ENCODE results near the gene KCNB1. TPM values are rescaled to one million over a fixed set of nuclear protein-coding genes. Genes with fewer than 3 reads are reported as not detected.

The KCNB1 gene
- total RNA-seq, 1 experiment from 2014 or later, result 0.68 TPM

GRCh38 chr20:49412953-49413352 lies 69.5 kb downstream of the KCNB1 start:
- H4K5ac ChIP-seq (ENCODE audit: insufficient read length, low read depth, low read length), result no peak overlapping the region
- no peak for TF ChIP-seq CTCF (conservative IDR thresholded peaks at IDR 0.05)
- H2BK120ac ChIP-seq (ENCODE audit: low read depth, low read length, poor library complexity, severe bottlenecking), result no peak overlapping the region
- no peak overlapping the region for H3K14ac ChIP-seq (ENCODE audit: insufficient read depth, low read length)
- no peak overlapping the region for H3K56ac ChIP-seq (ENCODE audit: insufficient read length, low read depth, low read length)
- H2BK5ac ChIP-seq (ENCODE audit: insufficient read length, low read length), result no peak overlapping the region
- no peaks in the 10 kb centered on the region for H3K27me3 ChIP-seq (ENCODE audit: insufficient read depth, low read length)
- H3K18ac ChIP-seq (ENCODE audit: insufficient read length, low read depth, low read length), result no peak overlapping the region
- H3K79me1 ChIP-seq (ENCODE audit: insufficient read depth, low read depth, low read length, poor library complexity, severe bottlenecking), result no peaks in the 10 kb centered on the region
- H3T11ph ChIP-seq (ENCODE audit: low read length), result no peak overlapping the region
- no peak overlapping the region for H3K27ac ChIP-seq (ENCODE audit: insufficient read length, low read depth, low read length)
- no peak overlapping the region for H4K8ac ChIP-seq (replicated peaks; ENCODE audit: insufficient read length, low read depth, low read length)
- H3K23ac ChIP-seq (ENCODE audit: insufficient read length, low read depth, low read length), result no peak overlapping the region
- H2BK20ac ChIP-seq (ENCODE audit: low read depth, low read length, poor library complexity, severe bottlenecking), result no peak overlapping the region
- H2AFZ ChIP-seq (ENCODE audit: low read length), result no peak overlapping the region
- H3K79me2 ChIP-seq (ENCODE audit: insufficient read depth, low read length), result no peaks in the 10 kb centered on the region
- Mint-ChIP-seq H3K4me1 (peaks cover 0 to 3% of the 10 kb centered on the region in 2 experiments; a peak in 2 of 4 replicates), H3K4me3 (no peak overlapping the region), H3K27me3 (ENCODE audit: low read depth) (peaks cover 7% of the 10 kb centered on the region), H3K9me3 (no peaks in the 10 kb centered on the region), H3K36me3 (ENCODE audit: insufficient read depth in 1 of 3, low read depth in 3 of 3) (no peaks in the 10 kb centered on the region), H3K27ac (no peak overlapping the region; a peak in 1 of 7 replicates)
- H4K20me1 ChIP-seq (ENCODE audit: control insufficient read depth, insufficient read depth, insufficient read length), result no peaks in the 10 kb centered on the region
- no peaks in the 10 kb centered on the region for H3K23me2 ChIP-seq (ENCODE audit: insufficient read length, low read depth, low read length, poor library complexity, severe bottlenecking)
- no CpG with 5 or more reads among the region's 6 CpGs for WGBS (ENCODE audit: extremely low coverage, insufficient read length, low lambda C conversion rate)
- no peak overlapping the region for H4K91ac ChIP-seq (ENCODE audit: insufficient read length, low read depth, low read length)
- H2AK5ac ChIP-seq (ENCODE audit: insufficient read length, low read length), result no peak overlapping the region
- H2BK12ac ChIP-seq (ENCODE audit: insufficient read length, low read depth, low read length), result no peak overlapping the region
- H3K4me1 ChIP-seq (ENCODE audit: insufficient read depth, low read length), result no peaks in the 10 kb centered on the region
- DNase-seq, result no peak
- H3K4ac ChIP-seq (ENCODE audit: low read depth, low read length), result no peak overlapping the region
- H3K4me2 ChIP-seq (ENCODE audit: insufficient read depth, insufficient read length, low read length), result no peak overlapping the region
- no peak overlapping the region for H2BK15ac ChIP-seq (ENCODE audit: low read depth, low read length)
- H3K9ac ChIP-seq (ENCODE audit: extremely low read depth, insufficient read length, low read length), result no peak overlapping the region
- no peaks in the 10 kb centered on the region for H3K9me3 ChIP-seq (ENCODE audit: control insufficient read depth, low read depth, low read length)

All from H9 (cell line).